ENCODE data around the gene TGDS. TPM values are rescaled to one million over a fixed set of nuclear protein-coding genes. Genes with fewer than 3 reads are reported as not detected.

Gene TGDS
- total and polyA plus RNA-seq, 2 of the 8 experiments (the other 6 are each of a cell fraction or from before 2014, with no cell fraction given), result 11.6 to 11.8 TPM

GRCh38 chr13:94595950-94596574, at the start of gene TGDS (continued):
- peak; percentile 51 for TF ChIP-seq SAP30 (IDR thresholded peaks at IDR 0.05; ENCODE audit: insufficient read depth, insufficient replicate concordance, low read length)
- no peak for TF ChIP-seq RAD21 (IDR thresholded peaks at IDR 0.05 in 1 of 2, conservative IDR thresholded peaks at IDR 0.05 in 1 of 2; ENCODE audit: low read depth in 2 of 2, low read length in 2 of 2)
- TF ChIP-seq CHD2 (IDR thresholded peaks at IDR 0.05; ENCODE audit: low read length), result 0 out of 2 replicates have a peak, but pooled peaks have one; percentile 52
- peak; percentile 71; the same call in 1 of the 2 replicates for TF ChIP-seq RBBP5 (IDR thresholded peaks at IDR 0.05; ENCODE audit: borderline replicate concordance, low read depth, low read length)
- TF ChIP-seq KDM5A (IDR thresholded peaks at IDR 0.05; ENCODE audit: low read length), result no peak
- peak; percentile 20 for TF ChIP-seq NANOG (IDR thresholded peaks at IDR 0.05; ENCODE audit: insufficient read depth, low read depth, low read length, poor library complexity, severe bottlenecking)
- no peak for TF ChIP-seq BRCA1 (IDR thresholded peaks at IDR 0.05; ENCODE audit: low read depth, low read length)
- no peak for TF ChIP-seq EZH2 (IDR thresholded peaks at IDR 0.05; ENCODE audit: low read depth, low read length, severe bottlenecking)
- no peak for TF ChIP-seq SIRT6 (IDR thresholded peaks at IDR 0.05; ENCODE audit: low read length)
- peak; percentile 76 for TF ChIP-seq ATF3 (IDR thresholded peaks at IDR 0.05; ENCODE audit: insufficient read depth, low read depth, low read length)
- TF ChIP-seq POLR2AphosphoS5 (IDR thresholded peaks at IDR 0.05; ENCODE audit: low read depth, low read length), result peak; percentile 95
- peak; percentile 91 for TF ChIP-seq TBP (IDR thresholded peaks at IDR 0.05; ENCODE audit: low read depth, low read length)

Data from H1 (cell line).